CD4-positive, alpha-beta T cell treated with Interferon alpha-2 for 1 hour (primary cell): ENCODE measurements around the gene CPLANE1.
"Not testable (repeated sequence)": the region's sequence is repeated elsewhere in the genome, so short reads cannot be mapped to it uniquely, and the experiment has no call there.

ENCODE experiments used
- DNase-seq, 2 donors: peaks; one replicate each; pipeline ENCODE4 v3.0.0-alpha.2; 2020 to 2022

The CPLANE1 gene

GRCh38 chr5:37207802-37208201 is 41.4 kb downstream of the CPLANE1 start:
- no peak for DNase-seq

- no peak for DNase-seq
Measured at GRCh38 chr5:37206736-37207135, 42.4 kb downstream of the CPLANE1 start.

GRCh38 chr5:37198842-37199241 is 50.3 kb downstream of the CPLANE1 start:
- DNase-seq = no peak

GRCh38 chr5:37198061-37198460 is 51.1 kb downstream of the CPLANE1 start:
- peak in 1 of 2 donors; percentile 23 for DNase-seq

- DNase-seq = peak in 1 of 2 donors; percentile 55
Measured at GRCh38 chr5:37197340-37198050, 51.7 kb downstream of the CPLANE1 start.

GRCh38 chr5:37190592-37190991 is 58.6 kb downstream of the CPLANE1 start:
- no peak for DNase-seq

- no peak for DNase-seq
Measured at GRCh38 chr5:37189355-37189754, 59.8 kb downstream of the CPLANE1 start.

- no peak for DNase-seq
Measured at GRCh38 chr5:37187465-37187977, 61.7 kb downstream of the CPLANE1 start.

GRCh38 chr5:37184748-37185364 is 64.3 kb downstream of the CPLANE1 start:
- DNase-seq = no peak

GRCh38 chr5:37182667-37183066 is 66.5 kb downstream of the CPLANE1 start:
- no peak for DNase-seq

GRCh38 chr5:37174928-37175327 is 74.2 kb downstream of the CPLANE1 start:
- no peak for DNase-seq

GRCh38 chr5:37172957-37173356 is 76.2 kb downstream of the CPLANE1 start:
- no peak for DNase-seq

GRCh38 chr5:37170856-37171255 is 78.3 kb downstream of the CPLANE1 start:
- no peak for DNase-seq

GRCh38 chr5:37166197-37166596 is 83.0 kb downstream of the CPLANE1 start:
- no peak for DNase-seq

- DNase-seq = no peak
Measured at GRCh38 chr5:37165761-37166160, 83.4 kb downstream of the CPLANE1 start.

GRCh38 chr5:37153661-37154060 is 95.5 kb downstream of the CPLANE1 start:
- no peak for DNase-seq

GRCh38 chr5:37146896-37147295 is 102.3 kb downstream of the CPLANE1 start:
- DNase-seq = no peak

GRCh38 chr5:37136694-37137093 is 112.5 kb downstream of the CPLANE1 start:
- no peak for DNase-seq

GRCh38 chr5:37135312-37135711 is 113.9 kb downstream of the CPLANE1 start:
- not testable (repeated sequence) for DNase-seq

- no peak for DNase-seq
Measured at GRCh38 chr5:37133939-37134338, 115.2 kb downstream of the CPLANE1 start.

- no peak for DNase-seq
Measured at GRCh38 chr5:37132646-37133045, 116.5 kb downstream of the CPLANE1 start.

- DNase-seq = no peak
Measured at GRCh38 chr5:37121465-37121864, 127.7 kb downstream of the CPLANE1 start.

- DNase-seq = no peak
Measured at GRCh38 chr5:37121027-37121426, 128.1 kb downstream of the CPLANE1 start.

- DNase-seq = no peak
Measured at GRCh38 chr5:37120270-37120669, 128.9 kb downstream of the CPLANE1 start.

GRCh38 chr5:37116359-37116758 is 132.8 kb downstream of the CPLANE1 start:
- DNase-seq = no peak
